Gastroesophageal sphincter (tissue), 4 donors: ENCODE results near the gene CIITA. TPM values are rescaled to one million over a fixed set of nuclear protein-coding genes. Genes with fewer than 3 reads are reported as not detected.

Experiments
- ATAC-seq: fragments of 150-250 bp; one replicate; pipeline ENCODE4 v1.9.1; 2016; ENCODE audit warnings: mild to moderate bottlenecking, moderate library complexity
- H3K27ac ChIP-seq, 4 donors: fragments of 200-600 bp; sonication (generic) in 3 of 4; 1 replicate in 3 of 4; 2 replicates in 1 of 4; pipeline ENCODE4 v1.5.1; 2016 to 2019
- H3K27me3 ChIP-seq: fragments of 200-600 bp; sonication (generic); one replicate; pipeline ENCODE4 v1.5.1; 2019
- H3K36me3 ChIP-seq, 2 donors: fragments of 200-600 bp; sonication (generic); one replicate each; pipeline ENCODE4 v1.5.1; 2019; ENCODE audit warnings: control low read depth in 1 of 2
- H3K4me1 ChIP-seq, 3 donors: fragments of 200-600 bp; sonication (generic); 1 replicate in 2 of 3; 2 replicates in 1 of 3; pipeline ENCODE4 v1.5.1; 2016 to 2019; ENCODE audit warnings: control low read depth in 2 of 3
- H3K4me3 ChIP-seq, 2 donors: fragments of 200-600 bp; sonication (generic); one replicate each; pipeline ENCODE4 v1.5.1; 2019; ENCODE audit warnings: mild to moderate bottlenecking in 1 of 2, moderate library complexity in 1 of 2
- H3K9me3 ChIP-seq, 3 donors: fragments of 200-600 bp; sonication (generic); one replicate each; pipeline ENCODE4 v1.5.1; 2017 to 2019; ENCODE audit warnings: control low read depth in 2 of 3
- EP300 ChIP-seq: sonication (generic); formaldehyde crosslinking; IDR thresholded peaks from one replicate; pipeline ENCODE4 v1.6.1; 2017; ENCODE audit warnings: antibody characterized with exemption, mild to moderate bottlenecking
- POLR2A ChIP-seq, 2 donors: fragments of 450-650 bp; IDR thresholded peaks; one replicate each; pipeline ENCODE4 v1.6.1; 2017; ENCODE audit warnings: antibody characterized with exemption in 2 of 2, mild to moderate bottlenecking in 2 of 2, moderate library complexity in 1 of 2
- POLR2AphosphoS5 ChIP-seq: sonication (generic); formaldehyde crosslinking; IDR thresholded peaks from one replicate; pipeline ENCODE4 v1.6.1; 2017; ENCODE audit warnings: antibody characterized with exemption
- WGBS, 2 donors: methylation state at CpG; one replicate each; pipeline ENCODE4 v1.1.5; 2018; ENCODE audit warnings: low coverage in 1 of 2; 5-methylcytosine and 5-hydroxymethylcytosine counted together
- total RNA-seq, 4 donors: library from RNA; depleted of rRNA; stranded (reverse); fragments of >200 nt; gene quantifications; one replicate each; pipeline ENCODE4 v1.1.0, GENCODE V29; 2016
- TF ChIP-seq, protein P1 (sequence below), 4 experiments: fragments of 200-600 bp in 2 of 4; fragments of 450-650 bp in 2 of 4; sonication (generic) in 1 of 4; IDR thresholded peaks; one replicate each; pipeline ENCODE4 v1.5.1; 2017 to 2019; ENCODE audit warnings: antibody characterized with exemption in 4 of 4, mild to moderate bottlenecking in 2 of 4, moderate library complexity in 2 of 4

The CIITA gene
- total RNA-seq, 4 donors from 2014 or later: 4.3 to 26.5 (median 7.4) TPM

DNA sequence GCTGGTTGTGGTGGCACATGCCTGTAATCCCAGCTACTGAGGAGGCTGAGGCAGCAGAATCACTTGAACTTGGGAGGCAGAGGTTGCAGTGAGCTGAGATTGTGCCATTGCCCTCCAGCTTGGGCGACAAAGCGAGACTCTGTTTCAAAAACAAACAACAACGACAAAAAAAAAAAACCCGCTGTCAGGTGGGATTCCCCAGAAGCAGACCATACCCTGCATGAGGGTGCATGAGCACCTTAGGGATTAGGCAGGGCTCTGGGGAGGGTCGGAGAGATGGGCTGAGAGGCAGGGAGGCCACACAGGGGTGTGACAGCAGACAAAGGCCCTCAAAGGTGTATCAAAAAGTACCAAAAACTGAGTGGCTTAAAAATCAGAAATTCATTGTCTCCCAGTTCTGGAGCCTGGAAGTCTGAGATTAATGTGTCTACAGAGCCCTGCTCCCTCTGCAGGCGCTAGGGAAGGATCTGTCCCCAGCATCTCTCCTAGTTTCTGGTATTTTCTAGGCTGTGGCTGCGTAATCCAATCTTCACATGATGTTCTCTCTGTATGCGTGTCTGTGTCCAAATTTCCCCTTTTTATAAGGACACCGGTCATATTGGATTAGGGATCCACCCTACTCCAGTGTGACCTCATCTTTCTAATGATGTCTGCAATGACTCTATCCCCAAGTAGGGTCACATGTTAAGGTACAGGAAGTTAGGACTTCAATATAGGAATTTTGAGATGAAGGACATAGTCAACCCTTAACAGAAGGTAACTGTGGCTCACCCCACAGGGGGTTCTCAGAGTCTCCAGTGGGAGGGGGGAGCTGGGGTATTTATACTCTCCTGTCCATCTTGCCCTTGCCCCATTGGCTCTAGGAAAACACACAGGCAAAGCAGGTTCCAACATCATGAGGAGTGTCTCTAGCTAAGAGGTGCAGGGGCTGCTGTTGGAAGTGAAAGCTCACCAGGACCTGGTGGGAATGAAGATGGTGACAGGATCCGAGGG lies 44.8 kb upstream of the CIITA start:
- Histone ChIP-seq H3K36me3 (no peaks in the 10 kb centered on the region), H3K27ac (no peak overlapping the region), H3K27me3 (no peaks in the 10 kb centered on the region), H3K9me3 (no peaks in the 10 kb centered on the region), H3K4me1 (peaks cover 7 to 29% (median 16%) of the 10 kb centered on the region in 3 donors), H3K4me3 (no peak overlapping the region)
- TF ChIP-seq EP300: no peak
- TF ChIP-seq, protein P1, sequence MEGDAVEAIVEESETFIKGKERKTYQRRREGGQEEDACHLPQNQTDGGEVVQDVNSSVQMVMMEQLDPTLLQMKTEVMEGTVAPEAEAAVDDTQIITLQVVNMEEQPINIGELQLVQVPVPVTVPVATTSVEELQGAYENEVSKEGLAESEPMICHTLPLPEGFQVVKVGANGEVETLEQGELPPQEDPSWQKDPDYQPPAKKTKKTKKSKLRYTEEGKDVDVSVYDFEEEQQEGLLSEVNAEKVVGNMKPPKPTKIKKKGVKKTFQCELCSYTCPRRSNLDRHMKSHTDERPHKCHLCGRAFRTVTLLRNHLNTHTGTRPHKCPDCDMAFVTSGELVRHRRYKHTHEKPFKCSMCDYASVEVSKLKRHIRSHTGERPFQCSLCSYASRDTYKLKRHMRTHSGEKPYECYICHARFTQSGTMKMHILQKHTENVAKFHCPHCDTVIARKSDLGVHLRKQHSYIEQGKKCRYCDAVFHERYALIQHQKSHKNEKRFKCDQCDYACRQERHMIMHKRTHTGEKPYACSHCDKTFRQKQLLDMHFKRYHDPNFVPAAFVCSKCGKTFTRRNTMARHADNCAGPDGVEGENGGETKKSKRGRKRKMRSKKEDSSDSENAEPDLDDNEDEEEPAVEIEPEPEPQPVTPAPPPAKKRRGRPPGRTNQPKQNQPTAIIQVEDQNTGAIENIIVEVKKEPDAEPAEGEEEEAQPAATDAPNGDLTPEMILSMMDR (IDR thresholded peaks at IDR 0.05): no peak
- no peak for TF ChIP-seq POLR2A (IDR thresholded peaks at IDR 0.05)
- no peak for TF ChIP-seq POLR2AphosphoS5
- 86 to 92% methylated on average over 6 to 9 of the region's 10 CpGs for WGBS, 2 donors
- ATAC-seq: no peak

DNA sequence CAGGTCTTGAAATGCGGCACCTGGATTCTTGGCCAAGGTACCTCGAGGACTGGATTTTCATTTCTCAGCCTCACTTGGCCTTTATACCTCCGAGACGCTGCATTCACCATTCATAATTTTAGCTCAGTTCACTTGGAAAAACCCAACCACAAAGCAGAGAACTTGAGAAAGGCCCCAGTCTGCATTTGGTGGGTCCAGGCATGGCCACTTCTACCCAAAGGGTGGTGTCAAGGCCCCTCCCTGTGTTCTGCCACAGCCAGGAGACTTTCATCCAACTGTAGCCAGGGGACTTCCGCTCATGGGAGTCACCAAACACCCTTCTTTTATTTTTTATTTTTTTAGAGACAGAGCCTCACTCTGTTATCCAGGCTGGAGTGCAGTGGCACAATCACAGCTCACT lies 43.7 kb upstream of the CIITA start:
- ATAC-seq: no peak
- H3K36me3 ChIP-seq: no peaks in the 10 kb centered on the region
- TF ChIP-seq, protein P1 (IDR thresholded peaks at IDR 0.05): no peak
- TF ChIP-seq POLR2A (IDR thresholded peaks at IDR 0.05): no peak
- TF ChIP-seq POLR2AphosphoS5: no peak
- no peak for TF ChIP-seq EP300
- H3K9me3 ChIP-seq: no peaks in the 10 kb centered on the region
- no peaks in the 10 kb centered on the region for H3K27me3 ChIP-seq
- H3K4me1 ChIP-seq: peaks cover 1 to 18% (median 8%) of the 10 kb centered on the region in 3 donors
- whole genome bisulfite sequencing, 2 donors: 97% methylated on average over 5 of the region's 5 CpGs; no CpG with 5 or more reads in 1 of the 2 donors
- H3K27ac ChIP-seq: no peak overlapping the region
- H3K4me3 ChIP-seq: no peak overlapping the region

GRCh38 chr16:10834130-10834529 lies 42.9 kb upstream of the CIITA start:
- TF ChIP-seq POLR2AphosphoS5 (no peak), EP300 (no peak), POLR2A (IDR thresholded peaks at IDR 0.05) (no peak)
- TF ChIP-seq, protein P1 (IDR thresholded peaks at IDR 0.05): no peak
- Histone ChIP-seq H3K9me3 (no peaks in the 10 kb centered on the region), H3K4me1 (peaks cover 0 to 10% (median 2%) of the 10 kb centered on the region in 3 donors), H3K27me3 (no peaks in the 10 kb centered on the region), H3K4me3 (no peak overlapping the region), H3K36me3 (no peaks in the 10 kb centered on the region), H3K27ac (no peak overlapping the region)
- 97 to 98% methylated on average over 7 of the region's 10 CpGs for WGBS, 2 donors
- no peak for ATAC-seq

GRCh38 chr16:10834766-10835165 lies 42.2 kb upstream of the CIITA start:
- Histone ChIP-seq H3K36me3 (no peaks in the 10 kb centered on the region), H3K27ac (no peak overlapping the region), H3K27me3 (no peaks in the 10 kb centered on the region), H3K4me3 (no peak overlapping the region), H3K4me1 (peaks cover 0 to 3% (median 0%) of the 10 kb centered on the region in 3 donors), H3K9me3 (no peaks in the 10 kb centered on the region)
- 100% methylated on average over 1 of the region's 1 CpG; no CpG with 5 or more reads in 1 of the 2 donors for WGBS, 2 donors
- no peak for ATAC-seq
- TF ChIP-seq, protein P1 (IDR thresholded peaks at IDR 0.05): no peak
- TF ChIP-seq EP300 (no peak), POLR2AphosphoS5 (no peak), POLR2A (IDR thresholded peaks at IDR 0.05) (no peak)
